ENCODE results near the gene NEDD1. TPM values are rescaled to one million over a fixed set of nuclear protein-coding genes. Genes with fewer than 3 reads are reported as not detected.

Gene NEDD1
- total RNA-seq (2021; ENCODE audit: unreplicated experiment) (35.4 TPM), Bru-seq, nascent RNA (percentile 76 among the genes with signal in this experiment), BruChase-seq, experiment 1, labeled RNA remaining after a 6-hour chase (percentile 82 among the genes with signal in this experiment), BruChase-seq, experiment 2, labeled RNA remaining after a 2-hour chase (percentile 79 among the genes with signal in this experiment)
- 15.1 and 17.8 TPM in 2 replicates for polyA plus RNA-seq (2012)
- long read RNA-seq, full-length matches to known transcripts = 42 of 93 reads
- long read RNA-seq, partial matches to known transcripts = 13 of 93 reads
- long read RNA-seq, other reads (novel, unspliced or antisense) = 38 of 93 reads

GRCh38 chr12:96906849-96907670, at the start of gene NEDD1:
TSS of gene NEDD1 (plus strand) at chr12:96907257. CDS start at chr12:96909760, 2,503 bp downstream.
- H3K9me2 ChIP-seq (ENCODE audit: insufficient read depth) = no peaks in the 10 kb centered on the region
- peak within 1 kb of the TSS; percentile 68 for H3K9ac ChIP-seq (ENCODE audit: low read length)
- H3K9me3 ChIP-seq (ENCODE audit: control insufficient read depth in 1 of 2, insufficient read depth in 1 of 2, low read depth in 1 of 2, low read length in 2 of 2) = no peaks in the 10 kb centered on the region
- RAD21 ChIA-PET (ENCODE audit: low non-redundant PET in 1 of 2, low total read pairs in 2 of 2, uncharacterized antibody in 2 of 2, unreplicated experiment in 2 of 2) = no interaction called here
- peaks cover 46% of the 10 kb centered on the region for H3K79me2 ChIP-seq (ENCODE audit: insufficient read depth, low read length)
- TF ChIP-seq REST (IDR thresholded peaks at IDR 0.05; ENCODE audit: low read depth) = no peak
- TF ChIP-seq TCF7L2 (IDR thresholded peaks at IDR 0.05; ENCODE audit: borderline replicate concordance, extremely low read depth, insufficient read depth, insufficient read length) = peak; percentile 12
- peak; percentile 69 for TF ChIP-seq POLR2A (IDR thresholded peaks at IDR 0.05; ENCODE audit: borderline replicate concordance, extremely low read depth, insufficient read depth, insufficient read length)
- peak; percentile 92 for TF ChIP-seq POLR2AphosphoS5 (IDR thresholded peaks at IDR 0.05; ENCODE audit: low read depth, low read length)
- TF ChIP-seq ZFX (IDR thresholded peaks at IDR 0.05) = peak; percentile 55; the same call in 1 of the 2 replicates
- no peak for TF ChIP-seq FOSL1 (IDR thresholded peaks at IDR 0.05; ENCODE audit: low read depth)
- 0 out of 2 replicates have a peak, but pooled peaks have one; percentile 45 for TF ChIP-seq MAX (IDR thresholded peaks at IDR 0.05)
- TF ChIP-seq YY1 (IDR thresholded peaks at IDR 0.05; ENCODE audit: extremely low read depth, insufficient replicate concordance, low read depth, low read length) = no peak
- peak; percentile 63; the same call in 1 of the 2 replicates for TF ChIP-seq SIN3A (IDR thresholded peaks at IDR 0.05; ENCODE audit: low read depth)
- intact Hi-C loops (cut with micrococcal nuclease) = no loop called here
- no TSS peak for BruUV-seq (replicated peaks)
- H2AFZ ChIP-seq (ENCODE audit: low read depth, low read length, poor library complexity, severe bottlenecking) = peak within 1 kb of the TSS; percentile 39
- no peaks in the 10 kb centered on the region for H3K36me3 ChIP-seq (ENCODE audit: control insufficient read depth in 1 of 2, insufficient read depth in 2 of 2, low read length in 2 of 2)
- peak within 1 kb of the TSS; percentile 92 for H3K4me2 ChIP-seq (ENCODE audit: low read length)
- POLR2A ChIA-PET = interaction anchor here (0.7 kb wide), 1 partner anchor 12 kb away, joined by 3 read pairs; no protein-coding TSS in a partner anchor
- no peaks in the 10 kb centered on the region for H3K27me3 ChIP-seq (ENCODE audit: insufficient read depth, low read length)
- peak; percentile 45 for DNase-seq (ENCODE audit: low read depth, low spot score)
- peaks cover 8 to 14% of the 10 kb centered on the region in 2 experiments; a peak in 3 of 4 replicates for H3K4me1 ChIP-seq (ENCODE audit: control insufficient read depth in 1 of 2, insufficient read depth in 2 of 2, low read length in 2 of 2)
- H3K27ac ChIP-seq (ENCODE audit: low read depth, low read length) = peak within 1 kb of the TSS; percentile 56
- ATAC-seq = peak; percentile 90
- peak within 1 kb of the TSS; percentile 53 to 71 for H3K4me3 ChIP-seq (replicated peaks in 1 of 2; ENCODE audit: low read depth in 1 of 2, low read length in 2 of 2)
- no peaks in the 10 kb centered on the region for H4K20me1 ChIP-seq (ENCODE audit: insufficient read depth)
- CTCF ChIA-PET = no interaction called here

Data from HCT116 (cell line).